ENCODE measurements around the gene EVI2A.
"Not testable (repeated sequence)": the region's sequence is repeated elsewhere in the genome, so short reads cannot be mapped to it uniquely, and the experiment has no call there.

The EVI2A gene

DNA sequence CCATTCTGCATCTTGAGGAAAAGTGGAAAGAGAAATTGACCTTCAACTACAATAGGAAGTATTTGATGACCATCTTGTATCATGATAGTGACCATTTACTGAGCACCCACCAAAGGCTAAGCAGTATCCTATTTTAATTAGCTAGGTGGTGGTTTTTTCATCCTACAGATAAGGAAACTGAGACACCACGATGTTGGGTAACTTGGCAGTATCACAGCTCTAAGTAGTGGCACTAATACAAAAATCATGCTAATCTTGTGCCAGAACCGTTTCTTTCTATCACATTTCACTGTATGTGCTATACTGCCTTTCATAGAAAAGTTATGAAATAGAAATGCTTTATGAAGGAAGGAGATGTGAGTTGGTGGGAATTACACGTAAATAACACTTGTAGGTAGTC is 9.9 kb downstream of the EVI2A start:
- no peak for DNase-seq

DNA sequence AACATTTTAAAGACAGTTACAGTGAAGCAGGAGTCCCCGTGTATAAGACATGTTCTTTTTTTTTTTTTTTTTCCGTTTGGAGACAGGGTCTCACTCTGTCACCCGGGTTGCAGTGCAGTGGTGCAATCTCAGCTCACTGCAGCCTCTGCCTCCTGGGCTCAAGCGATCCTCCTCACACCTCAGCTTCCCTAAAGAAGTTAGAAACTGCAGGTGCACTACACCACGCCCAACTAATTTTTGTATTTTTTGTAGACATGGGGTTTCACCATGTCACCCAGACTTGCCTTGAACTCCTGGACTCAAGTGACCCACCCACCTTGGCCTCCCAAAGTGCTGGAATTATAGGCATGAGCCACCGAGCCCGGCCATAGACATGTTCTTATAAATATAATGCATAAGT is 10.5 kb downstream of the EVI2A start:
- no peak for DNase-seq

DNA sequence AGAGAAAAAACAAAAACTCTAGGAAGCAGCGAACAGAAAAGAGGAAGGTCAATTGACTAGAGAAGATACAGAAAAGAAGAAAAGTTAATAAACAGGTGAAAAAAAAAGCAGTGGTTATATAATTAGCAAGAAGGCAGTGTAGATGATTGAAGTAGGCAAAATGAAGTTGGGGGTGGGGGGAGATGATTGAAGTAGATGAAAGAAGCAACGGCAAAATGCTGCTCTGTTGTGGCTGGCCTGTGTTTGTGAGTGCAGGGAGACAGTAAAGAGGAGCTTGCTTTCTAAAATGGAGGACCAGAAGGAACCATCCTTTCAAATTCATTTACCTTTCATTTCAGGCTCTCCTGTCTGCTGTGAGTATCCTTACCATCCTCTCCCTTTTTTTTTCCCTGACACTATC is 11.2 kb downstream of the EVI2A start:
- no peak for DNase-seq

DNA sequence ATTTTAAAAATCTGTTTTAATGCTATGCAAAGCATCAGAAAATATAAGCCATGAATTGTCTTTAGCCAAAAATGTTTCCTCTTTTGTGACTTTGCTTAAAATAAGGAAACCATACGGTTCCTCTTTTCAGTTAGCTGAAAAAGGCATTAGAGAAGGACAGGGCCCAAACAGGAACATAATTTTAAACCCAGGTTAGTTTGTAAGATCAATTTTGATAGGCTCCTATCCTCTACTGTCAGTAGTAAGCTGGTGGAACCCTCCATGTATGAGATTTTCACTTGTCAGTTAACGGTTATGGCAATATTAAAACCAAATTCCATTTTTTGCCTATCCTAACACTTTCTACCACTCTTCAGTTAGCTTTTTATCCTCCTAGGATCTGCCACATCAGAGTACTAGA is 11.9 kb downstream of the EVI2A start:
- DNase-seq = no peak

DNA sequence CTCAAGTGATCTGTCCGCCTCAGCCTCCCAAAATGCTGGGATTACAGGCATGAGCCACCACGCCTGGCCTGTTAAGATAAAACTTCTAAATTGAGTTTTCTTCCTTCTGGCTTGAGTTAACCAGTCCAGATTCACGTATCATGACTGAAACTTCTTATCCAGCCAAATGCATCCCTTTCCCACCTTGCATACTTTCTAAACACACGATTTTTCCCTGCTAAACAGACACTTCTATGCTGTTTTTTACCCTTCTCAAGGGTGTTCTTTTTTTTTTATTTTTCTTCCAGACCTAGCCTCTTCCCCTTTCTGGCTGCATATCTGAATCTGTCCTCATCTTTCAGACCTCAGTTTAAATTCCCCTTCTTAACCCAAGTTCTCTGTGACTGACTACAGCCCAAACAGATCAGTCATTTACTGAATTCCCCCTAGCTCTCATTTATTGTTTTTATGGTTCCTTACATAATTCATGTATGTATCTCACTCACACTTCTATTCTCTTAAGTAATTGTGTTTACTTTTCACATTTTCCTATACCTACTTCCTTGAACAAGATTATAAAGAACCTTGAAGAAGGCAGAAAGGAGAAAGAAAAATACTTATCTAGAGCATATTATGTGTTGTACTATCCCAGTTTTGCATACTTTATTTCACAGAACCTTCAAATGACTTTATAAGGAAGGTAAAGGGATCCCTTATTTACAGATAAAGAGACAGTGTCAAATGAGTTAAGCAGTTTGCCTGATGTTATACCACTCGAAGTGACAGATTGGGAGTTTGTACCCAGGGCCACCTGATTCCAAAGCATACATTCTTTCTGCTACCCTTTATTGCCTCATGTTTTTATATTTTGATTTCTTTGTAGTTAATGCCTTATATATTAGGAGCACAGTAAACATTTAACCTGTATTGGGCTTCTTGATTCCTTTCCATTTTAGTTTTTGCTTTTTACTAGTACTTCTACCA is 12.8 kb downstream of the EVI2A start:
- DNase-seq = no peak

DNA sequence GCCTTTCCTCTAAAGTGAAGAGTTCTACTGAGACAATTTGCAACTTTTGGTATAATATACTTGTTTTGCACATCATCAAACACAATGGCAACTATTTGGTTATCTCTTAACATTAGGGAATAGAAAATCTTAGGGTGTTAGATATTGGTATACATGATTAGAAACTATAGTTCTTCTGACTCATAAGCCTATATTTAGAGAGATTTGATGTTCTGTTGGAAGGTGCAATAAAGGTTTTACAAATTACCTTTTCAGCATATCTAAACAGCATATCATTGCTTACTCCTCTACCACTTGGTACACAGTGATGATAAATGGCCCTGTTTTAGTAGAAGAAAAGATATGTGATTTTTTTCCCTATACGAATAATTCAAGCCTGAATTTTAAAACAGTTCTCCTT is 13.8 kb downstream of the EVI2A start:
- DNase-seq = no peak

DNA sequence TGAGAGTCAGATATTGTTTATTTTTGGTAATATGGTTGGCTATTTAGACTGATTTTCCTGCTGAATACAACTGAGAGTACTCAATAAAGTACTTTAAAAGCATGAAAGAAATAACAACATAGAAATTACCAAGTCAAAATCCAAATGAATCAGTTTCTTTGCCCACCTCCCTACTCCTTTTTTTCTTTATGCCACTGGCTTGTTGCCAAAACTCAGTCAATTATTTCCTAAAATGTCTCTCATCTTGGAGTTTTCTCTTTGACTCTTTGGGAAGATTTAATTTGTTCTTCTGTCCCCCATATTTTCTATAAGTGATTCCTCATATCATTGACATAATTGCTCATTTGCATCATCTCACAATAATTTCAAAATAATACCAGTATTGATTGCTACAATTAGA is 21.8 kb downstream of the EVI2A start:
- no peak for DNase-seq

DNA sequence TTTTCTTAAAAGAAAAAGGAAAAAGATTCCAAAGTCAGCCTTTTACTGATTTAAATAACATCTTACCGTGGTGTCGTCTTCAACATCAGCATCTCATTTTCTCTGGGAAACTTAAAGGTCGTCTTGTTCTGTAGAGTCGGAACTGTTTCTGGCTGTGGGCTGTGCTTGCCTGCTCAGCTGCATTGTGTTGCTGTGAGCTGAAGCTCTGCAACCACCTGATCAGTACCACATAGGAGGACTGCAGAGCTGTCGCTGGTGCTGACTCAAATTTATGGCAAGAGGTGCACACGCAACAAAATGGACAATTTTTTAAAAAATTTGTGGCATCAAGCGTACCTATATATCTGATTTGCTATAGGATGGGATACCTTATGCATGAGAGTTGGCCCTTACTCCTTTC is 24.3 kb downstream of the EVI2A start, which contains the start of gene OMG:
OMG (minus strand) TSS at position 150 of the 400 bp plus-strand sequence. CDS start 908 bp downstream, outside the sequence.
- DNase-seq = no peak

DNA sequence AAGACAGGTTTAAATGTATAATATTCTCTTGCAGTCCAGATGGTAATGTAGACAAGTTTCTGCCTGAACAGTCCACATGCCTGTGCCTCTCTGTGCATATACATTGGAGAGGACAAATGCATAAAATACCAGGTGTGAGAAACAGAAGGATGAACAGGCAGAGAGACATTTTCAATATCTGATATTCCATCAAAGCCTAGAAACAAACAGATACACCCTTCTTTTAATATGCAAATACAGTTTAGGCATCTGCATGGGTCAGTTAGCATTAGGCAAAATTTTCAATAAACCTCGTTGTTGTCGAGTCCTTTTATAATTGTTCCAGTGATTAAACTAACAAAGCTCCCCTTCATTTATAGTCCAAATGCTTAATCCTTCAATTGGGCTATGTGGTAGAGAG is 25.3 kb downstream of the EVI2A start:
- DNase-seq = no peak

DNA sequence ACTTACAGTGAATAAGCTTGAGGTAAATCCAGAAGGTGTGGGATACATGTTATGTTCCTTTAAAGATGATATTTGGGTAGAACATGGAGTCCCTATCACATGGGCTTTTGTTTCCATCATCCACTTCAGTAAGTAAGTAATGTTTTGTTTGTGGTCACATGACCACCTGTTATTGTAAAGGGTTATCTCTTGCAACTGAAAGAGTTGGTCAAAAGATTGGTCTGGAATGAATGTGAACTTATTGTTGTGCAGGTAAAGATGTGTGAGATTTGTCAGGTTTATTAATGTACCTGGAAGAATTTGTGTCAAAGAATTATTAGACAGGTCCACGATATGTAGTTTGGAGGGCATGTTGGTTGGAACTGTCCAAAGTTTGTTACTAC is 25.9 kb downstream of the EVI2A start:
- no peak for DNase-seq

DNA sequence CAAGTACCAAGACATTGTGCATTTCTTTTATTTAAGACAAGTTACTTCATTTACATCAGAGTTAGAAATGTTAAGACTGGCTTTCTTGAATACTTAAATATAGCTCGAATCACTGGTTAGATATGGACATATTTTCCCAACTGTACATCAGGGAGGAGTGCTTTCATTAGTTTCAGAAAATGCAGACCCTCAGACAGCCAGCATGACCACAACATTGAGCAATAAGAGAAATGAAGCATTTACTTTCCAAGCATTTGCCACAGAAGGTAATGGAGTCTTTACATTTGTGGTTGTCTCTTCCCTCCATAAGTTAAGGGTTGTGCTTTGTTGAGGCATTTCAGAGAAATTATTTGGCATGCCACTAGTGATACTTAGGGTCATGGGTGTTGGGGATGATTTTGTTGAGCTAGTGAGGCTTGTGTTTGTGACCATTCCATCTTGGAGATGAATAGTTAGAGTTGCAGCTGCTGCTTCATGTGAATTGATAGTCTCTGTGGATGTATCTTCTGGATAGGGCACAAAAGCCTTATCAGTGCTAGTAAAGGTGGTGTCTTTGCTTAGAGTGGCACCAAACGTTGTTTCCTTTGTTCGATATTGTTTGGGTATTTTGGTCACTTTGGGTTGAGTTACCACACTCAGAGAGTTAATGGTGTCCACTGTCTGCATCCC is 26.5 kb downstream of the EVI2A start:
- no peak for DNase-seq

DNA sequence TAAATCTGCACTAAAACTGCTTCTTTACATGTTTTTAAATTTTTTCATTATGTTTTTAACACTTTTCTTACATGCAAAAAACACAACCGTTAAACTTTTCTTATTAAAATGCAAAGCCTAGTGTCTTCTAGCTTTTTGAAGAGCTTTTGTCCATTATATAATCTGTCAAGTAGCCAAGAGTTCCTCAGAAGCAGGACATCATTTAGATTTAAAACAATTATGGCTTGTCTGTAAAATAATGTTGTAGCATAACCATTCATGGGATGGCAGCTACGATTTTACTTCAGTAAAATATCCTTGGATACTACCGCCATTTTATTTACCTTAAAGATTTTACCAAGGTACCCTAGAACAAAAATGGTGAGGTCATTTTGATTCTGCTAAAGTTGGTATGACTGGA is 27.2 kb downstream of the EVI2A start:
- DNase-seq = no peak

DNA sequence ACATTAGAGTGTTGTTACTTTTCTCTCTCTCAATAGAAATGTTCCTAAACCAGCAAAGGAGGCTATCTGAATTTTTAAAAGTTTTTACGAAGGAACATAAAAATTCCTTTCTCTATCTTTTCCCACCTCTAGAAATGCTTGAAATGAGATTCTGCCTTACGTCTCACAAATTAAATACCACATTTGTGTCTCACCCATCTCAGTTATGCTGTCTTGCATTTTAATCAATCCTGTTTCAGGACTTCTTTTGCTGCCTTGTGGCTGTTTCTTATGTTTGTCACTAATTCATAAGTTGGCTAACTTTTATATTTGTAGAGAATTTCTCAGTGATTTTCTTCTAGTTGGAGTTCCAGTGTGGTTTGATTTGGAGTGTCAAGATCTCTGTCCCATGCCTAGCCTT is 27.8 kb downstream of the EVI2A start:
- no peak for DNase-seq

DNA sequence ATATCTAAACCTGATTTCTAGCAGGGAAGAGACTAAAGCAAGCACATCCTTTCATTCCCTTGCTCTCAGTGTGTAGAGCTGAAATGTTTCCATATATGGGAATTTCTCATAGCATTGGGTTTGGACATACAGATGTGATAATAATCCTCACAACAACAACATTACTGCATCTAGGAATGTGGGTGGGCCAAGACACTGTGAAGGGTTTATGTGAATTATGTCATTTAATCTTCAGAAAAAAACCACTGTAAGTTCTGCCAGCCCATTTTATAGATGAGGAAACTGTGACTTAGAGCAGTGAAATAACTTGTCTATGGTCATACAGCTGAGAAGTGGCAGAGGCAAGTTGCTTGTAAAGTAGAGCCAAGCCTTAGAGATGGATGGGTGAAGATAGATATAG is 29.6 kb downstream of the EVI2A start:
- no peak for DNase-seq

DNA sequence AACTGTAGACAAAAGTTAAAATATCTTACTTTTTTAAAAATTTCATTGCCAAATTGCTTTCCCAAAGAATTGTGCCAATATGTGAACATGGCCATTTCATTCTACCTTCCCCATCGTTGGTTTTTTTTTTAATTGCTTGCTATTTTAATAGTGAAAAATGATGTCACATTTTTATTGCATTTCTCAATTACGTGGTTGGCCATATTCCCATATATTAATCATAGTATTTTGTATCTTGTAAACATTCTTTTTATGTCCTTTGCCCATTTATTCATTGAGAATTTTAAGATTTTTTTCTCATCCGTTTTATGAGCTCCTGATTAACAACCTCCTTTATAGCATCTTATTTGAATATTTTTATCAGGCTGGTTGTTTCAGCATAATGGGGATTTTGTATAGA is 31.6 kb downstream of the EVI2A start:
- no peak for DNase-seq

DNA sequence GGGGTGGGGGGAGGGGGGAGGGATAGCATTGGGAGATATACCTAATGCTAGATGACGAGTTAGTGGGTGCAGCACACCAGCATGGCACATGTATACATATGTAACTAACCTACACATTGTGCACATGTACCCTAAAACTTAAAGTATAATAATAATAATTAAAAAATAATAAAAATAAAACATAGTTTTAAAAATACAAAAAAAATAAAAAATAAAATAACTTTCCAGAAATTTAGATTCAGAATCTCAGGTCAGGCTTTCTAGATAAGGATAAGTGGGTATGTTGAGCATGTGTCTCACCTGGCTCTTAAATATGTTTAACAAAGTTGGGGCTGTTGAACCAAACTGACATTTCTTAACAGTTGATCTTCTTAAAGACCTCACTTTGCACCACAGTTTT is 33.5 kb downstream of the EVI2A start:
- not testable (repeated sequence) for DNase-seq

DNA sequence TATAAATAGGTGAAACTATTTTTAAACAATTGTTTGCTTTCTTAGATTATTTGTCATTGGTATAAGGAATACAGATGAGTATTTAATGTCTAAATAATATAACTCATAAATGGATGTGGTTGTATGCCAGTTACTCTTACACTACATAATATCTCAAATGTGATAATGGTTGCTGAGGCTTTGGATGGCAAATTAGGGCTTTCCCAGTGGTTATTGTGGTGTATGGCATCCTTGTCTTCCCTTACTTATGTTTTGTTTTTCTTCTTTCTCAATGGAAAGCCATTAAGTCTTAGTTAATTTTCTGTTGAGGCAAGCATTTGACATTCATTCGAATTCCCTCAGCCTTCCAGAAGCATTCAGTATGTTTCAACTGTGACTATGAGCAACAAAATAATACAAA is 34.8 kb downstream of the EVI2A start:
- no peak for DNase-seq

DNA sequence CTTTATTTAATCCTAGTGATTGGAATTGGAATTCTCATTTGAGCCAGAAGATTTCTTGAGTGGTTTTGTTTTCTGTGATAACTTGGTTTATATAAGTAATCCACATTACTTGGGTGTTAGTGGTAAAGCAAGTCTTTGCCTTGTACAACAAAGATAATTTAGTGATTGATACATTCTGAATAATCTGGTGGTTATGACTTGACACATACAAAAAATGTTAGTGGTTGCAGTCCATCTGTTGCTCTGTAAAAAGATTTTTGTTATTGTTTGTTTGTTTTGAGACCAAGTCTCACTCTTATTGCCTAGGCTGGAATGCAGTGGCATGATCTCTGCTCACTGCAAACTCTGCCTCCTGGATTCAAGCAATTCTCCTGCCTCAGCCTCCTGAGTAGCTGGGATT is 37.6 kb downstream of the EVI2A start:
- DNase-seq = no peak

DNA sequence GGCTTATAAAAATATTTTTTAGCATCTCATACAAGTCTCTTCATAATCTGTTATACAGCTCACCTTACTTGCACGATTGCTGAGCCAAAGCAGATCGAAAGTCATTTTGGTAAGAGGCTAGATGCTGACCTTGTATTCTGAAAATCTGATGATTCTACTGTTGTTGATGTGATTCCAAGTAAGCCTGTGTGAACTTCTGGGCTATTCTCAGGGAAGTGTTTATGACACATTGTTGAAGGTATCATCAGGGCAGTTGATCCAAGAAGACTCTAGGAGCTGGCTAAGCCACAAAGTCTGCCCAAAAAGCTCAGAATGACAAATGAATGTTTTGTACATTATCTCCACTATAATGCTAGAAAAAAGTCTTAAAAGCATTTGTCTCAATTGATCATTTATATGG is 40.4 kb downstream of the EVI2A start:
- DNase-seq = no peak

DNA sequence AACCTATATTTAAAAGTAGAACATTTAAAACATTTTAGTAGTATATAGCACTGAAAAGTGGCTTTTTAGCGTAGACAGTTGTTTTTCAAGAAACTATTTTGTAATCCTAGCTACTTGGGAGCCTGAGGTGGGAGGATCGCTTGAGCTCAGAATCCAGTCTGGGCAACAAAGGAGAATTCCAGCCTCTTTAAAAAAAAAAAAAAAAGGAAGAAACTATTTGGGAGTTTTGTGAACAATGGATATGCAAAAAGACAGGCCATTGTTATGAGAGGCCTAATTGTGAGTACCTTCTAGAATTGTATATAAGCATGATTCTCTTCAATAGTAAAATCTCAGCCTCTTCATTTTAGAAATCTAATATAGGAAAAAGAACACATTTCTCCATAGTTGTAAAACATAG is 42.0 kb downstream of the EVI2A start:
- DNase-seq = no peak

DNA sequence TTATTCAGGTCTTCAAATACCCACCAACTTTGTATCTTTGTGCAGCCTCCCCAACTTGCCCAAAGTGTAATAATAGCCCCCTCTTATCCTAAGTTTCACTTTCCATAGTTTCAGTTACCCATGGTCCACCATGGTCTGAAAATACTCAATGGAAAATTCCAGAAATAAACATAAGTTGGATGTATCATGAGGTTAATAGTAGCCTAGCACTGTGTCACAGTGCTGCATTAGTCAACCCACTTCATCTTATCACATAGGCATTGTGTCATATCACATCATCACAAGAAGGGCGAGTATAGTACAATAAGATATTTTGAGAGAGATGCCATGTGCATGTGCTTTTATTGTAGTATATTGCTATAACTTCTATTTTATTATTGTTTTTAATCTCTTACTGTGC is 46.3 kb downstream of the EVI2A start:
- DNase-seq = no peak

DNA sequence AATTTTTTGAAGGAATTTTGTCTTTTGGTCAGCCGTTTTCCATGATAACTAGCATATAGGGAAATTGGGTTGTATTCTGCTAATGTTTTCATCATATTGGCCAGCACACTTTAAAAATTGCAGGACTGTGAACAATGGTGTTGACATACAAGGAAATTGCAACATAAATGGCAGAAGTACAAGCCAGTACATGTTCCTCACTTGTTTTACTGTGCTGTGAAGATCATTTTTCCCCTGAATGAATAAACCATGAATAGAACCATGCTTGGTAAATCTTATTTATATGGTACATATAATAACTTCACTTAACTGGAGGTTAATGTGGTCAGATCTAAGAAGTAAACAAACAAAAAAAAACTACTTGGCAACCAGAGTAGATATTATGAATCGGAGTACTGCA is 47.2 kb downstream of the EVI2A start:
- DNase-seq = no peak

DNA sequence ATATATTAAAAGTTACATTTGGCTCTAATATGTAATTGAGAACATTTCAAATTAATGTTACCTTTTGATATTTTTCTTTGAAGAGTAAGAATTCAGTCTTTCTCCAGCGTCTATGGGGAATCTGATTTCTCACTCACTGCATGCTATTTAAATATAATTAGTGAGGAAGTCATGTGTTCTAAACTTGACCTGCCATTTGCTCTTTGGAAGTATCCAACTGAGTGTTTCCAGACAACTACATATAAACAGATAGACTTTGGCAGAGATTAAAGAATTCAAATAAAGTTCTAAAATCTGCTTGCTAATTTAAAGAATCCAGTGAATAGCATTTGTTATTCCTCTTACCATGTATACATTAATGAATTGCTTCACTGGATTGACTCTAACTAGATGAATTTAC is 47.9 kb downstream of the EVI2A start:
- DNase-seq = no peak

DNA sequence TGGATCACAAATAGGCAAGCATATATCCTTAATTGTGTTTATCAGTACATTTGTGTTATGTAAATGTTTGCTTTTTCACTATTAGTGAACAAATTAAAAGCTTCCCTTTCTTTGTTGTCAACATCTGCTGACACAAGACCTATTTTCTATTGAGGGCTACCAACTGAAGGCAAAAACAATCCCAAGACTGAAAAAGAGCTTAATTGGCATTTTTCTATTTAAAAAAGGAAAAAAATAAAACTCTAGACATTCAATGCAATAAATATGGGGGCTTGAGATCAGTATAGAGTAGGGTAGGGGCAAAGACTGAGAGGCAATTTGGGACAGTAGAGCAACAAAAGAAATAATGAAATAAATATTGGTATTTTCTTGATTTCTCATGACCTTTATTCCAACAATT is 48.6 kb downstream of the EVI2A start:
- no peak for DNase-seq

All from retina (tissue), 1 donor.